K562 (cell line): ENCODE results near the gene POPDC2. TPM values are rescaled to one million over a fixed set of nuclear protein-coding genes. Genes with fewer than 3 reads are reported as not detected.

Experiments used
- ATAC-seq: fragments of 200-7000 bp; cut with Tn5 transposase; 3 replicates; pipeline ENCODE4 v1.9.1; 2020; ENCODE audit warnings: moderate library complexity
- BruUV-seq: library from RNA; stranded (reverse); fragments of 400-500 nt; replicated peaks from 2 replicates; lab custom pipeline; 2021; lab: Mats Ljungman, UMichigan
- CTCF ChIA-PET: fragments of 300-600 bp; formaldehyde crosslinking; extraction: SDS; loops from one replicate; lab custom pipeline; 2021; ENCODE audit warnings: low intra/inter-chr PET ratio; lab: Yijun Ruan, JAX
- POLR2A ChIA-PET: fragments of 300-600, 350-650 bp; sonication (Branson Sonifier 250); formaldehyde crosslinking; extraction: SDS; loops from one replicate; lab custom pipeline; 2021; ENCODE audit warnings: antibody characterized with exemption, inconsistent platforms; lab: Yijun Ruan, JAX
- DNase-seq, 4 experiments: peaks; one replicate each; pipeline versions ENCODE4 v3.0.0 to v3.0.0-alpha.2; 2011 to 2018; ENCODE audit warnings: low spot score in 3 of 4, mixed read lengths in 3 of 4; ENCODE audit errors: extremely low read depth in 1 of 4
- FAIRE-seq: peaks from 2 replicates; lab custom pipeline; 2011; peaks lifted over from hg19 to GRCh38; lab: Jason Lieb, UNC
- H2AFZ ChIP-seq: 2 replicates; pipeline ENCODE4 v1.6.0; 2011; ENCODE audit warnings: low read depth, low read length, control low read depth, inconsistent platforms
- H3K27ac ChIP-seq: fragments of 200-600 bp; 3 replicates; pipeline ENCODE4 v1.8.0; 2011; ENCODE audit warnings: low read depth, mild to moderate bottlenecking, control low read depth, inconsistent platforms, low read length, moderate library complexity, mixed read lengths; ENCODE audit errors: extremely low read depth
- H3K27me3 ChIP-seq, 2 experiments: fragments of 300-600 bp in 1 of 2; 2 replicates in 1 of 2; 3 replicates in 1 of 2; pipeline versions ENCODE4 v1.6.0 to v1.8.0; 2011; ENCODE audit warnings: inconsistent platforms in 2 of 2, low read length in 2 of 2, mild to moderate bottlenecking in 1 of 2, mixed read lengths in 1 of 2, moderate library complexity in 1 of 2; ENCODE audit not compliant: control insufficient read depth in 2 of 2, insufficient read depth in 2 of 2
- H3K36me3 ChIP-seq: fragments of 300-600 bp; 3 replicates; pipeline ENCODE4 v1.8.0; 2011; ENCODE audit warnings: mild to moderate bottlenecking, low read length, inconsistent platforms; ENCODE audit not compliant: control insufficient read depth, insufficient read depth
- H3K4me1 ChIP-seq, 2 experiments: fragments of 200-600 bp in 1 of 2; replicated peaks in 1 of 2; 2 replicates in 1 of 2; 3 replicates in 1 of 2; pipeline versions ENCODE4 v1.5.1 to v1.8.0; 2011; ENCODE audit warnings: inconsistent platforms in 2 of 2, low read length in 2 of 2, mild to moderate bottlenecking in 1 of 2, mixed read lengths in 1 of 2, moderate library complexity in 1 of 2; ENCODE audit not compliant: control insufficient read depth in 2 of 2, insufficient read depth in 2 of 2
- H3K4me2 ChIP-seq: 2 replicates; pipeline ENCODE4 v1.6.1; 2011; ENCODE audit warnings: low read length, control low read depth, inconsistent platforms, mixed read lengths; ENCODE audit not compliant: insufficient read depth
- H3K4me3 ChIP-seq: fragments of 200-600 bp; sonication (generic), shearing (Covaris generic); 2 replicates; pipeline ENCODE4 v1.5.1; 2016; ENCODE audit warnings: control low read depth, inconsistent platforms
- H3K79me2 ChIP-seq: fragments of 200-600 bp; 3 replicates; pipeline ENCODE4 v1.8.0; 2011; ENCODE audit warnings: low read length, inconsistent platforms; ENCODE audit not compliant: control insufficient read depth, insufficient read depth
- H3K9ac ChIP-seq, 2 experiments: 2 replicates each; pipeline versions ENCODE4 v1.6.0 to v1.6.1; 2011; ENCODE audit warnings: low read depth in 2 of 2, low read length in 2 of 2, control low read depth in 1 of 2, inconsistent platforms in 1 of 2, mild to moderate bottlenecking in 1 of 2, mixed read lengths in 1 of 2; ENCODE audit not compliant: insufficient read depth in 1 of 2
- H3K9me1 ChIP-seq: one replicate; pipeline ENCODE4 v1.6.0; 2011; ENCODE audit warnings: inconsistent platforms, mild to moderate bottlenecking, low read length, moderate library complexity; ENCODE audit not compliant: control insufficient read depth, insufficient read depth
- H3K9me3 ChIP-seq: replicated peaks from 2 replicates; pipeline ENCODE4 v1.5.1; 2011; ENCODE audit warnings: low read depth, low read length, inconsistent platforms; ENCODE audit not compliant: control insufficient read depth, insufficient read depth
- H4K20me1 ChIP-seq: replicated peaks from 2 replicates; pipeline ENCODE4 v1.6.1; 2011; ENCODE audit warnings: low read length, inconsistent platforms, mixed read lengths; ENCODE audit not compliant: control insufficient read depth, insufficient read depth
- BHLHE40 ChIP-seq: IDR thresholded peaks from 2 replicates; pipeline ENCODE4 v1.6.1; 2011; ENCODE audit warnings: low read length, improper control_type of control experiment
- CBFA2T3 ChIP-seq: fragments of 450-650 bp; IDR thresholded peaks from 2 replicates; pipeline ENCODE4 v1.6.1; 2017
- CHD1 ChIP-seq: fragments of 200-600 bp; sonication (generic); IDR thresholded peaks from one replicate; pipeline ENCODE4 v1.6.1; 2012; ENCODE audit warnings: mild to moderate bottlenecking, moderate library complexity, low read length, inconsistent platforms
- COPS2 ChIP-seq: fragments of 450-650 bp; conservative IDR thresholded peaks from 2 replicates; pipeline ENCODE4 v1.6.1; 2016; ENCODE audit warnings: mild to moderate bottlenecking, moderate library complexity
- ELF1 ChIP-seq: fragments of 200-800 bp; sonication (Bioruptor generic); IDR thresholded peaks from 2 replicates; pipeline ENCODE4 v1.6.1; 2016; ENCODE audit warnings: missing genetic modification characterization, missing compliant biosample characterization
- FOXJ2 ChIP-seq: fragments of 200-800 bp; sonication (Bioruptor generic); IDR thresholded peaks from 2 replicates; pipeline ENCODE4 v1.6.1; 2016; ENCODE audit warnings: missing genetic modification characterization, missing compliant biosample characterization
- GABPB1 ChIP-seq: sonication (generic); formaldehyde crosslinking; IDR thresholded peaks from 2 replicates; pipeline ENCODE4 v1.8.0; 2022; ENCODE audit warnings: mild to moderate bottlenecking, missing genetic modification reagents
- GATA2 ChIP-seq: sonication (generic); formaldehyde crosslinking; IDR thresholded peaks from 2 replicates; pipeline ENCODE4 v1.4.0; 2020; ENCODE audit warnings: mild to moderate bottlenecking, missing genetic modification reagents
- HMG20B ChIP-seq: fragments of 250-450 bp; sonication (Bioruptor Pico); IDR thresholded peaks from 2 replicates; pipeline ENCODE4 v1.5.0; 2021; ENCODE audit warnings: mild to moderate bottlenecking
- HSF4 ChIP-seq: fragments of 250-450 bp; sonication (Bioruptor Pico); IDR thresholded peaks from 2 replicates; pipeline ENCODE4 v2.1.2; 2022; ENCODE audit warnings: mild to moderate bottlenecking, moderate library complexity, borderline replicate concordance
- MTF1 ChIP-seq: fragments of 250-450 bp; sonication (Bioruptor Pico); IDR thresholded peaks from 2 replicates; pipeline ENCODE4 v1.9.0; 2021; ENCODE audit warnings: moderate library complexity, mild to moderate bottlenecking, inconsistent platforms, borderline replicate concordance
- MYBL2 ChIP-seq, 2 experiments: fragments of 450-650 bp in 1 of 2; sonication (generic) in 1 of 2; formaldehyde crosslinking in 1 of 2; IDR thresholded peaks; 2 replicates each; pipeline versions ENCODE4 v1.6.1 to v1.8.1; 2017 to 2022; ENCODE audit warnings: borderline replicate concordance in 1 of 2, inconsistent platforms in 1 of 2, low read depth in 1 of 2, mild to moderate bottlenecking in 1 of 2, missing genetic modification reagents in 1 of 2, moderate library complexity in 1 of 2
- POLR3G ChIP-seq: IDR thresholded peaks from 2 replicates; pipeline ENCODE4 v1.6.1; 2011; ENCODE audit not compliant: insufficient read length, insufficient replicate concordance; ENCODE audit errors: extremely low read depth
- RBM15 ChIP-seq: fragments of 200-400 bp; formaldehyde crosslinking; IDR thresholded peaks from 2 replicates; pipeline ENCODE4 v1.6.1; 2018; ENCODE audit warnings: mild to moderate bottlenecking, low read length, moderate library complexity; ENCODE audit not compliant: insufficient read depth
- RUNX1 ChIP-seq: sonication (generic); IDR thresholded peaks from 2 replicates; pipeline ENCODE4 v1.6.1; 2016; ENCODE audit warnings: antibody characterized with exemption, low read depth
- SMAD2 ChIP-seq: fragments of 150-350 bp; IDR thresholded peaks from 2 replicates; pipeline ENCODE4 v1.6.1; 2014; ENCODE audit warnings: low read depth, mild to moderate bottlenecking, low read length
- SNRNP70 ChIP-seq: fragments of 200-400 bp; formaldehyde crosslinking; optimal IDR thresholded peaks from 2 replicates; pipeline ENCODE3; 2017; ENCODE audit warnings: low read depth, low read length
- THRAP3 ChIP-seq: fragments of 450-650 bp; IDR thresholded peaks from 2 replicates; pipeline ENCODE4 v1.6.1; 2016; ENCODE audit warnings: mild to moderate bottlenecking, inconsistent platforms, borderline replicate concordance
- VEZF1 ChIP-seq: fragments of 200-800 bp; sonication (Bioruptor generic); IDR thresholded peaks from 2 replicates; pipeline ENCODE4 v1.6.1; 2017; ENCODE audit warnings: missing genetic modification characterization, missing compliant biosample characterization
- ZKSCAN1 ChIP-seq: fragments of 150-350 bp; IDR thresholded peaks from 2 replicates; pipeline ENCODE4 v1.6.1; 2016; ENCODE audit warnings: low read depth, low read length
- ZNF232 ChIP-seq: sonication (generic); formaldehyde crosslinking; IDR thresholded peaks from 2 replicates; pipeline ENCODE4 v1.8.0; 2022; ENCODE audit warnings: mild to moderate bottlenecking, missing genetic modification reagents
- ZNF24 ChIP-seq: fragments of 450-650 bp; IDR thresholded peaks from 2 replicates; pipeline ENCODE4 v1.6.1; 2016
- ZNF561 ChIP-seq: fragments of 450-650 bp; formaldehyde crosslinking; conservative IDR thresholded peaks from 2 replicates; pipeline ENCODE4 v1.4.0; 2020; ENCODE audit warnings: mild to moderate bottlenecking, moderate library complexity
- ZNF77 ChIP-seq: fragments of 250-450 bp; sonication (Bioruptor Pico); IDR thresholded peaks from 2 replicates; pipeline ENCODE4 v1.5.0; 2020
- WGBS: fragments of 100-300 bp; shearing (Covaris generic); methylation state at CpG from one replicate; pipeline ENCODE4 v1.1.6; 2016; ENCODE audit warnings: low coverage, mixed read lengths; ENCODE audit not compliant: insufficient coverage; ENCODE audit errors: missing lambda C conversion rate; 5-methylcytosine and 5-hydroxymethylcytosine counted together
- in situ Hi-C: fragments of 300-500 bp; cut with MboI; formaldehyde crosslinking; loops from 4 replicates; pipeline ENCODE4 v1.15.0; 2018; ENCODE audit warnings: inconsistent platforms, mixed read lengths
- intact Hi-C: fragments of 100-400 bp; cut with micrococcal nuclease; formaldehyde crosslinking; loops from 2 replicates; pipeline ENCODE4 v1.14.2; 2022
- polyA plus RNA-seq, 8 experiments: library from polyadenylated mRNA; depleted of rRNA in 4 of 8; stranded (reverse) in 5 of 8; unstranded in 3 of 8; fragments of >200 nt; fragmentation: Nextera tagmentation in 2 of 8; fragmentation: Illumina TruSeq in 1 of 8; extraction: Ambion mirVana in 2 of 8; extraction: Trizol in 1 of 8; gene quantifications; 2 replicates each; pipeline versions ENCODE4 v1.2.1 to v1.2.3, GENCODE V29; 2011 to 2014; ENCODE audit warnings: inconsistent platforms in 1 of 8, missing spikeins in 1 of 8
- total RNA-seq, 7 experiments: library from RNA; depleted of rRNA in 6 of 7; stranded (reverse); fragments of >200 nt in 6 of 7; fragmentation: Illumina TruSeq in 2 of 7; extraction: Trizol in 2 of 7; gene quantifications; 2 replicates each; pipeline versions ENCODE4 v1.2.1 to v1.2.3, GENCODE V29; 2011 to 2021; ENCODE audit warnings: low replicate concordance in 1 of 7

Gene POPDC2
- total and polyA plus RNA-seq, 9 of the 15 experiments (the other 6 are each of a cell fraction or from before 2014, with no cell fraction given): 0.08 to 0.32 (median 0.13) TPM; not detected in 4

- TF ChIP-seq POLR3G (no peak), COPS2 (no peak), MTF1 (CRISPR knock-in tag) (no peak), ELF1 (tag) (no peak)
These were observed 14.9 kb upstream of the POPDC2 start (continued) for GRCh38 chr3:119675188-119675874.

GRCh38 chr3:119673875-119674274 lies 13.5 kb upstream of the POPDC2 start:
- in situ Hi-C loops (no loop called here), intact Hi-C loops (no loop called here)
- 97% methylated on average over 5 of the region's 18 CpGs for WGBS
- H3K27me3 ChIP-seq: no peaks in the 10 kb centered on the region
- TF ChIP-seq ZNF24 (no peak), ZNF77 (CRISPR knock-in tag) (no peak), HSF4 (no peak), ZKSCAN1 (no peak), GABPB1 (CRISPR knock-in tag) (no peak), RBM15 (no peak), ZNF232 (CRISPR knock-in tag) (no peak), HMG20B (CRISPR knock-in tag) (no peak), THRAP3 (no peak), GATA2 (CRISPR knock-in tag) (no peak), ZNF561 (no peak), BHLHE40 (no peak), RUNX1 (no peak), MYBL2 (IDR thresholded peaks at IDR 0.05; ENCODE audit: low read depth) (no peak), MYBL2 (CRISPR knock-in tag; IDR thresholded peaks at IDR 0.05; ENCODE audit: borderline replicate concordance) (no peak), SNRNP70 (no peak), FOXJ2 (tag) (no peak), CHD1 (no peak), CBFA2T3 (no peak), SMAD2 (no peak), VEZF1 (CRISPR knock-in tag) (no peak)
- peaks cover 46% of the 10 kb centered on the region for H3K36me3 ChIP-seq
- ATAC-seq (no peak), FAIRE-seq (no peak), DNase-seq (no peak)
- H3K4me2 ChIP-seq: no peak overlapping the region
- H3K9me1 ChIP-seq: no peaks in the 10 kb centered on the region
- H3K79me2 ChIP-seq: peaks cover 17% of the 10 kb centered on the region
- POLR2A ChIA-PET: no interaction called here
- CTCF ChIA-PET: no interaction called here
- H3K4me3 ChIP-seq: no peak overlapping the region
- no peak overlapping the region for H3K9ac ChIP-seq
- H3K27ac ChIP-seq: no peak overlapping the region
- no TSS peak for BruUV-seq
- H3K9me3 ChIP-seq: no peaks in the 10 kb centered on the region
- H3K4me1 ChIP-seq: peaks cover 0 to 7% of the 10 kb centered on the region in 2 experiments; a peak in 3 of 5 replicates
- H2AFZ ChIP-seq: no peak overlapping the region
- no peaks in the 10 kb centered on the region for H4K20me1 ChIP-seq
